ENCODE measurements around the gene ZNF316.
"Not testable (repeated sequence)": the region's sequence is repeated elsewhere in the genome, so short reads cannot be mapped to it uniquely, and the experiment has no call there.

The ZNF316 gene

GRCh38 chr7:6656413-6656812 is 19.3 kb downstream of the ZNF316 start:
- POLR2A ChIA-PET, result no interaction called here
- no peak overlapping the region for H3K4me3 ChIP-seq (ENCODE audit: low read depth, low read length)
- DNase-seq (ENCODE audit: low read depth, low spot score), result no peak
- CTCF ChIA-PET, result no interaction called here
- TF ChIP-seq, protein P1, sequence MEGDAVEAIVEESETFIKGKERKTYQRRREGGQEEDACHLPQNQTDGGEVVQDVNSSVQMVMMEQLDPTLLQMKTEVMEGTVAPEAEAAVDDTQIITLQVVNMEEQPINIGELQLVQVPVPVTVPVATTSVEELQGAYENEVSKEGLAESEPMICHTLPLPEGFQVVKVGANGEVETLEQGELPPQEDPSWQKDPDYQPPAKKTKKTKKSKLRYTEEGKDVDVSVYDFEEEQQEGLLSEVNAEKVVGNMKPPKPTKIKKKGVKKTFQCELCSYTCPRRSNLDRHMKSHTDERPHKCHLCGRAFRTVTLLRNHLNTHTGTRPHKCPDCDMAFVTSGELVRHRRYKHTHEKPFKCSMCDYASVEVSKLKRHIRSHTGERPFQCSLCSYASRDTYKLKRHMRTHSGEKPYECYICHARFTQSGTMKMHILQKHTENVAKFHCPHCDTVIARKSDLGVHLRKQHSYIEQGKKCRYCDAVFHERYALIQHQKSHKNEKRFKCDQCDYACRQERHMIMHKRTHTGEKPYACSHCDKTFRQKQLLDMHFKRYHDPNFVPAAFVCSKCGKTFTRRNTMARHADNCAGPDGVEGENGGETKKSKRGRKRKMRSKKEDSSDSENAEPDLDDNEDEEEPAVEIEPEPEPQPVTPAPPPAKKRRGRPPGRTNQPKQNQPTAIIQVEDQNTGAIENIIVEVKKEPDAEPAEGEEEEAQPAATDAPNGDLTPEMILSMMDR (IDR thresholded peaks at IDR 0.05; ENCODE audit: insufficient read depth, low read length, missing control alignments), result no peak

- CTCF ChIA-PET, result no interaction called here
- TF ChIP-seq, protein P1 (IDR thresholded peaks at IDR 0.05; ENCODE audit: insufficient read depth, low read length, missing control alignments), result no peak
- no peak for DNase-seq (ENCODE audit: low read depth, low spot score)
These were observed 21.7 kb downstream of the ZNF316 start for GRCh38 chr7:6658618-6659345.

GRCh38 chr7:6670851-6671250 is 33.7 kb downstream of the ZNF316 start:
- not testable (repeated sequence) for DNase-seq (ENCODE audit: low read depth, low spot score)

More at GRCh38 chr7:6658618-6659345, 21.7 kb downstream of the ZNF316 start:
- POLR2A ChIA-PET, result interaction anchor here (0.6 to 0.9 kb wide), 2 partner anchors 9 to 20 kb away, joined by 3 read pairs; no protein-coding TSS in a partner anchor
- H3K4me3 ChIP-seq (ENCODE audit: low read depth, low read length), result no peak overlapping the region

GRCh38 chr7:6675807-6676405 is 38.8 kb downstream of the ZNF316 start:
- TF ChIP-seq, protein P1 (IDR thresholded peaks at IDR 0.05; ENCODE audit: insufficient read depth, low read length, missing control alignments), result no peak
- POLR2A ChIA-PET, result no interaction called here
- no peak for DNase-seq (ENCODE audit: low read depth, low spot score)
- no peak overlapping the region for H3K4me3 ChIP-seq (ENCODE audit: low read depth, low read length)
- CTCF ChIA-PET, result no interaction called here

More at GRCh38 chr7:6670851-6671250, 33.7 kb downstream of the ZNF316 start:
- CTCF ChIA-PET; H3K4me3 ChIP-seq (ENCODE audit: low read depth, low read length); POLR2A ChIA-PET: not testable (repeated sequence)

GRCh38 chr7:6680146-6680545 is 43.0 kb downstream of the ZNF316 start:
- no peak overlapping the region for H3K4me3 ChIP-seq (ENCODE audit: low read depth, low read length)
- ChIA-PET CTCF (no interaction called here), POLR2A (no interaction called here)
- no peak for DNase-seq (ENCODE audit: low read depth, low spot score)
- TF ChIP-seq, protein P1 (IDR thresholded peaks at IDR 0.05; ENCODE audit: insufficient read depth, low read length, missing control alignments), result no peak

- H3K4me3 ChIP-seq (ENCODE audit: low read depth, low read length), result no peak overlapping the region
- POLR2A ChIA-PET, result no interaction called here
- TF ChIP-seq, protein P1 (IDR thresholded peaks at IDR 0.05; ENCODE audit: insufficient read depth, low read length, missing control alignments), result no peak
- CTCF ChIA-PET, result no interaction called here
- DNase-seq (ENCODE audit: low read depth, low spot score), result no peak
These were observed 54.0 kb downstream of the ZNF316 start for GRCh38 chr7:6691103-6691502.

All from AG04449 (cell line).